AG09309 (cell line): ENCODE results near the gene PHLDB1.
A peak's percentile ranks its signal among the peaks of the same experiment; 100 is the strongest.

Experiments used
- DNase-seq: peaks from one replicate; pipeline ENCODE4 v3.0.0-alpha.2; 2010; ENCODE audit warnings: low read depth
- H3K4me3 ChIP-seq: 2 replicates; pipeline ENCODE4 v1.5.1; 2011; ENCODE audit warnings: mild to moderate bottlenecking, low read depth, low read length, moderate library complexity; ENCODE audit not compliant: control insufficient read depth
- CTCF ChIP-seq: IDR thresholded peaks from 2 replicates; pipeline ENCODE4 v1.5.1; 2011; ENCODE audit warnings: mild to moderate bottlenecking, low read depth, low read length, inconsistent platforms; ENCODE audit not compliant: insufficient read depth, control insufficient read depth; ENCODE audit errors: missing control alignments

Gene PHLDB1

GRCh38 chr11:118612378-118612777 lies 5.0 kb downstream of the PHLDB1 start:
- no peak for TF ChIP-seq CTCF
- DNase-seq: no peak
- no peak overlapping the region for H3K4me3 ChIP-seq

GRCh38 chr11:118614511-118614910 lies 7.1 kb downstream of the PHLDB1 start:
- no peak for TF ChIP-seq CTCF
- no peak for DNase-seq
- H3K4me3 ChIP-seq: no peak overlapping the region

- no peak overlapping the region for H3K4me3 ChIP-seq
- no peak for DNase-seq
- no peak for TF ChIP-seq CTCF
Measured at GRCh38 chr11:118615282-118615975, 8.0 kb downstream of the PHLDB1 start.

GRCh38 chr11:118615976-118616371 lies 8.6 kb downstream of the PHLDB1 start:
- no peak overlapping the region for H3K4me3 ChIP-seq
- no peak for TF ChIP-seq CTCF
- no peak for DNase-seq

GRCh38 chr11:118618115-118618990 lies 10.9 kb downstream of the PHLDB1 start:
- DNase-seq: no peak
- H3K4me3 ChIP-seq: peak overlapping the region; percentile 0; the same call in 1 of the 2 replicates
- no peak for TF ChIP-seq CTCF

GRCh38 chr11:118618991-118619375 lies 11.6 kb downstream of the PHLDB1 start:
- H3K4me3 ChIP-seq: 0 out of 2 replicates have a peak overlapping the region, but pooled peaks have one; percentile 4
- TF ChIP-seq CTCF: no peak
- DNase-seq: no peak
